Umbilical cord (tissue), 2 donors: ENCODE results near the gene ARHGEF40. TPM values are rescaled to one million over a fixed set of nuclear protein-coding genes. Genes with fewer than 3 reads are reported as not detected.

Experiments used
- DNase-seq: peaks from one replicate; pipeline ENCODE4 v3.0.0-alpha.2; 2015; ENCODE audit warnings: low spot score
- total RNA-seq: library from RNA; depleted of rRNA; stranded (reverse); fragments of >200 nt; gene quantifications from one replicate; pipeline ENCODE4 v1.2.3, GENCODE V29; 2014; ENCODE audit warnings: low replicate concordance; ENCODE audit not compliant: insufficient read depth

ARHGEF40 gene
- total RNA-seq, 1 donor from 2014 or later: 63.8 TPM

DNA sequence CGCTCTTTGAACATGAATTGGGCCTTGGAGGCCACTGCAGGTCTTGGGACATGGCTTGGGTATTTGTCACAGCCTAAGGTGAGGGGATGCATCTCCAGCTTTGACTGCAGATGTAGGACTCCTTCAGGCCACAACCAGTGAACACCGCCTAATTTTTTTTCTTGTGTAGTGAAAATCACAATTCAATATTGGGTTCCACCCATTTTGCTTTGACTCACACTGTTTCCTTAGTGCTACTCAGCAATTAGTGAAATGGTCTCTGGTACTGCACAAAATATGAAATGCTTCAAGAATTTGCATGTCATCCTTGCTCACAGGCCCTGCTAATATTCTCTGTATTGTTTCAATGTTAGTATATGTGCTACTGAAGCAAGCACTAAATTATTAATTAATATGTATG lies 43.3 kb downstream of the ARHGEF40 start:
- DNase-seq: no peak

DNA sequence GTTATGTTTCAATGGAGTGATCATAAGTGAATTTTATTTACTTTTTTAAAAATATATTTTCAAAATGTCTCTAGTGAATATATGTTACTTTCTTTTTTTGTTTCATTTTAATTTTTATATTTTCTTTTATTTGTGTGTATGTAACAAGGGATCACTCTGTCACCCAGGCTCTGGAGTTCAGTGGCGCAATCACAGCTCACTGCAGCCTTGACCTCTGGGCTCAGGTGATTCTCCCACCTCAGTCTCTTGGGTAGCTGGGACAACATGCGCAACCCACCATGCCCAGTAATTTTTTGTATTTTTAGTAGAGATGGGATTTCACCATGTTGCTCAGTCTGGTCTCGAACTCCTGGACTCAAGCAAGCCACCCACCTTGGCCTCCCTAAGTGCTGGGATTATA lies 48.8 kb downstream of the ARHGEF40 start:
- DNase-seq: no peak

DNA sequence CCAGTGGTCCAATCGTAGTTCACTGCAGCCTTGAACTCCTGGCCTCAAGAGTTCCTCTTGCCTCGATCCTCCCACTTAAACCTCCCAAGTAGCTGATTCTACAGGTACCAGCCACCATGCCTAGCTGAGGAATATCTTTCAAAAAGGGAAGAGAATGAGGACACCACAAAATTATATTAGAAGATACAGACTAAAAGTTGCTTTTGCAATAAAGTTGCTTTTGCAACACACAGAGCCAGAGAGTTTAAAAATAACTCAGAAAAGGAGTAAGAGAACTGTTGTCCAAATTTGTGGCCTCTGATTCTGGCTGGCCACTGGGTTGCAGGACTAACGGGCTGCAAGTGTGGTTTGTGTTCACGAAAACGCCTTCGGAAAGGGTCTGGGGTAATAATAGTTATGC lies 50.6 kb downstream of the ARHGEF40 start:
- no peak for DNase-seq

DNA sequence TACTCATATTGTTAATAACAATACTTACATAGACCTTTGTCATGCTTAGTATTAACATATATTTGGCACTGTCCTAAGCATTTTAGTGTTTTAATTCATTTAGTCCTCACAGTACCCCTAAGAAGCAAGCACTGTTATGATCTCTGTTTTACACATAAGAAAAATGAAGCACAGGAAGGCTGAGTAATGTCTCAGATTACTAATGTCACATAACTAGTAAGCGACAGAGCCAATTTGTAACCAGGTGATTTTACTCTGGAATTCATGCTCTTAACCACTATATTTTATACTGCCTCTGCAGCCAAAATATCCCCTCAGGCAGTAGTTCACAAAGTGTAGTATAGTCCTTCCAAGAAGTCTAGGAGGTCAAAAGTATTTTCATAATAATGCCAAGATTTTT lies 51.0 kb downstream of the ARHGEF40 start:
- no peak for DNase-seq

DNA sequence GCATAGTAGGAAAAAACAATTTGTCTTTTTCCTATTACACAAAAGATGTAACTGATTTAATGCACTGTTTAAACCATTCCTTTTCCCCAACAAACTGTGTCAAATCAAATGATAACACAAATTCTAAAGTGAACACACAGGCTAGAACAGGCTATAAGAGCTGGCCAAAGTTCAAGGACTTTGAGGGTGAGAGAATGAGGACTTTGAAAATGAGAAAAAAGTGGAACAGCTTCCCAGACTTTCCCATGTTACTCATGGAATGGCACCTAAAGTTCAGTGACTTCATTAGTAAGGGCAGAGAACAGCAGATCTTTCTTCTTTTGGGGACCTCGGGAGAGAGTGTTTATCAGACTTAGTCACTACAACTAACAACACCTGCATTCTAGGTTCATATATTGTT lies 53.3 kb downstream of the ARHGEF40 start:
- no peak for DNase-seq

DNA sequence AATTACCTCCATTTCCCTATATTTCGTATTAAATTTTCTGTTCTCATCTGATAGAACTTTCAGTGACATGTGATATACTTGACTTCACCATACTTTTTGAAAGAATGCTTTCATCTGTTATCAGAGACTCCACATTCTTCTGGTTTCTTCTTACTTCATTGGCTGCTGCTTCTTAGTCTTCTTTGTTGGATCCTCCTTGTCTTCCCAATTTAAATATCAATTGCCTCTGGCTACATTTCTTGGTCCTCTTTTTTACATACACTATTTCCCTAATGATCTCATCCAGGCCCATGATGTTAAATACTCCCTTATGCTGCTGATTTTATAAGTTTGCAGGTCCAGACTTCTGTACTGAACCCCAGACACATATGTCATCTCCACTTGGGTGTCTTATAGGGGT lies 63.8 kb downstream of the ARHGEF40 start:
- no peak for DNase-seq

DNA sequence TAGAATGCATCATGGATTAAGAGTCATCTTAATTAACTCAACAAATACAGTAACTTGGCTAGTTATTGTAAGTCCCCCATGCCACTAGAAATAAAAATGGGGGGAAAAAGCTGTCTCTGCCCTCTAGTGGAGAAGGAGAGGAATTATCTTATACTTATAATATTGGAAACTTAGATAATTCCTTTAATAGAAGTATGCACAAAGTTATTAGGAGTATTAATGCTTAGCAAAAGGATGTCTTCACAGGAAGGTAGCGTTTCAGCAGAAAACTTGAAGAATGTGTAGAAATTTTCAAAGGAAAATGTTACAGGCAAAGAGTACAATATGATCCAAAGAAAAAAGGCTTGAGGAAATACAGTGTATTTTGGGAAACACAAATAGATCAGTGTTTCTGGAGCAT lies 65.9 kb downstream of the ARHGEF40 start:
- no peak for DNase-seq

Other genes starting within 250 kb of the ARHGEF40 start
- gene RNASE3, start 178.9 kb upstream of the ARHGEF40 start, total RNA-seq: 0.96 TPM
- 1.4 TPM for gene RNASE2, start 114.8 kb upstream of the ARHGEF40 start, total RNA-seq
- gene METTL17, start 80.3 kb upstream of the ARHGEF40 start, total RNA-seq: 39.7 TPM
- gene SLC39A2, start 71.0 kb upstream of the ARHGEF40 start, total RNA-seq: not detected
- gene NDRG2, start 45.2 kb upstream of the ARHGEF40 start, total RNA-seq: 40.2 TPM
- not detected for gene TPPP2, start 40.1 kb upstream of the ARHGEF40 start, total RNA-seq
- gene RNASE13, start 35.5 kb upstream of the ARHGEF40 start, total RNA-seq: not detected
- gene RNASE7, start 27.9 kb upstream of the ARHGEF40 start, total RNA-seq: 4.1 TPM
- gene RNASE8, start 12.5 kb upstream of the ARHGEF40 start, total RNA-seq: not detected
- 43.3 TPM for gene ZNF219, start 28.4 kb downstream of the ARHGEF40 start, total RNA-seq
- not detected for gene TMEM253, start 30.8 kb downstream of the ARHGEF40 start, total RNA-seq
- gene OR5AU1, start 85.8 kb downstream of the ARHGEF40 start, total RNA-seq: 8.4 TPM
- gene HNRNPC, start 199.1 kb downstream of the ARHGEF40 start, total RNA-seq: 352 TPM
- not detected for gene RPGRIP1, start 209.8 kb downstream of the ARHGEF40 start, total RNA-seq